Measurements from ENCODE around the gene HES7.

DNA sequence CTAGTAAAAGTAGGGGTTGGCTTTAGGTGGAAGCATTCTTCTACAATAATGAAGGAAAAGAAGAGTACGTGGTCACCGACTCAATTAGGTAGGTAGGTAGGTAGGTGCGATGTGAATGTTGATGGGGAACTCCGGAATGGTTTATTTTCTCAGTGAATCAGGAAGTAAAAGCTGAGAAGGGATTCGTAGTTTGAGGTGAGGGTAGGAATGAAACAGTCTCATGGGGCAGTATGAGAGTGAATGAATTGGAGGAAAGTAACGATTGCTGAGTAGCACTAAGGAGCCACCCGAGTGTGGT lies 14.4 kb upstream of the HES7 start:
- TF ChIP-seq POLR2A (IDR thresholded peaks at IDR 0.05): no peak
- TF ChIP-seq, protein P1, sequence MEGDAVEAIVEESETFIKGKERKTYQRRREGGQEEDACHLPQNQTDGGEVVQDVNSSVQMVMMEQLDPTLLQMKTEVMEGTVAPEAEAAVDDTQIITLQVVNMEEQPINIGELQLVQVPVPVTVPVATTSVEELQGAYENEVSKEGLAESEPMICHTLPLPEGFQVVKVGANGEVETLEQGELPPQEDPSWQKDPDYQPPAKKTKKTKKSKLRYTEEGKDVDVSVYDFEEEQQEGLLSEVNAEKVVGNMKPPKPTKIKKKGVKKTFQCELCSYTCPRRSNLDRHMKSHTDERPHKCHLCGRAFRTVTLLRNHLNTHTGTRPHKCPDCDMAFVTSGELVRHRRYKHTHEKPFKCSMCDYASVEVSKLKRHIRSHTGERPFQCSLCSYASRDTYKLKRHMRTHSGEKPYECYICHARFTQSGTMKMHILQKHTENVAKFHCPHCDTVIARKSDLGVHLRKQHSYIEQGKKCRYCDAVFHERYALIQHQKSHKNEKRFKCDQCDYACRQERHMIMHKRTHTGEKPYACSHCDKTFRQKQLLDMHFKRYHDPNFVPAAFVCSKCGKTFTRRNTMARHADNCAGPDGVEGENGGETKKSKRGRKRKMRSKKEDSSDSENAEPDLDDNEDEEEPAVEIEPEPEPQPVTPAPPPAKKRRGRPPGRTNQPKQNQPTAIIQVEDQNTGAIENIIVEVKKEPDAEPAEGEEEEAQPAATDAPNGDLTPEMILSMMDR (IDR thresholded peaks at IDR 0.05): no peak
